ENCODE data around the gene PC. TPM values are rescaled to one million over a fixed set of nuclear protein-coding genes. Genes with fewer than 3 reads are reported as not detected.

Gene PC
- total RNA-seq, 4 donors from 2014 or later = 13.5 to 43.0 (median 27.5) TPM

DNA sequence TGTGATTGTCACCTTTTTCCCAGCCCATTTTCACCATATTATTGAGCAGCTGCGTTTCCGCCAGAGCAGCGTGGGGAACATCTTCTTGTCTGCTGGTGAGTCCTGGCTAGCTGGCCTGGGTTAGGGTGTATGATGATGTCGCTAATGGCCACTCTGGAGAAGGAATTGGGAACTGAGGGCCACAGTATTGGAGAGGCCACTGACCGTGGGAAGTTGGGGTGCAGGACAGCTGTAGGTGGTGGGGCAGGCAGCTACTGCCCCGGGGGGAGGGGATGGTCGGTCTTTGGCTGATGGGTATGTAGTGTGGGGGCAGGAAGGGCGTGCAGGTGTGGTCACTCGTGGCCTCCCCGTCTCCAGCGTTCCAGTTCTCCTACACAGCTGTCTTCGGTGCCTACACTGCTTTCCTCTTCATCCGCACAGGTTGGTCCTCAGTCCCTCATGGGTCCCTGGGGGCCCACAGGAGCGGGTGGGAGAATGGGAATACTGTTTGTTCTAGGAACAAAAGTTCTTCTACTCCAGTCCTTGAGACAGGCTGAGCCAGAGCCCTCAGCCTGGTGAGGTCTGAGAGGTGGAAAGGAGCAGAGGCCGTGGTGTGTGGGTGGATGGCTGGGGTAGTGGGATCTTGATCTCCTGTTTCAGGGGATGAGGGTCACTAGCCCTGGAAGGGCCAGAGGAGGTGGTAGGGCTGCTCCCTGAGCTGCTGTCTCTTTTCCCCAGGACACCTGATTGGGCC is 112.9 kb downstream of the PC start:
- DNase-seq = no peak
- Histone ChIP-seq H3K27ac (no peak overlapping the region), H3K4me3 (no peak overlapping the region), H3K36me3 (peaks cover 0 to 69% (median 0%) of the 10 kb centered on the region in 3 donors), H3K9me3 (no peaks in the 10 kb centered on the region), H3K27me3 (no peaks in the 10 kb centered on the region), H3K4me1 (peaks cover 25 to 68% (median 33%) of the 10 kb centered on the region in 3 donors)
- WGBS, 2 donors = 88 to 96% methylated on average over 4 to 7 of the region's 15 CpGs
- intact Hi-C loops (cut with DNase I) = no loop called here
- TF ChIP-seq, protein P1, sequence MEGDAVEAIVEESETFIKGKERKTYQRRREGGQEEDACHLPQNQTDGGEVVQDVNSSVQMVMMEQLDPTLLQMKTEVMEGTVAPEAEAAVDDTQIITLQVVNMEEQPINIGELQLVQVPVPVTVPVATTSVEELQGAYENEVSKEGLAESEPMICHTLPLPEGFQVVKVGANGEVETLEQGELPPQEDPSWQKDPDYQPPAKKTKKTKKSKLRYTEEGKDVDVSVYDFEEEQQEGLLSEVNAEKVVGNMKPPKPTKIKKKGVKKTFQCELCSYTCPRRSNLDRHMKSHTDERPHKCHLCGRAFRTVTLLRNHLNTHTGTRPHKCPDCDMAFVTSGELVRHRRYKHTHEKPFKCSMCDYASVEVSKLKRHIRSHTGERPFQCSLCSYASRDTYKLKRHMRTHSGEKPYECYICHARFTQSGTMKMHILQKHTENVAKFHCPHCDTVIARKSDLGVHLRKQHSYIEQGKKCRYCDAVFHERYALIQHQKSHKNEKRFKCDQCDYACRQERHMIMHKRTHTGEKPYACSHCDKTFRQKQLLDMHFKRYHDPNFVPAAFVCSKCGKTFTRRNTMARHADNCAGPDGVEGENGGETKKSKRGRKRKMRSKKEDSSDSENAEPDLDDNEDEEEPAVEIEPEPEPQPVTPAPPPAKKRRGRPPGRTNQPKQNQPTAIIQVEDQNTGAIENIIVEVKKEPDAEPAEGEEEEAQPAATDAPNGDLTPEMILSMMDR (IDR thresholded peaks at IDR 0.05) = no peak
- TF ChIP-seq POLR2A (IDR thresholded peaks at IDR 0.05) = no peak

DNA sequence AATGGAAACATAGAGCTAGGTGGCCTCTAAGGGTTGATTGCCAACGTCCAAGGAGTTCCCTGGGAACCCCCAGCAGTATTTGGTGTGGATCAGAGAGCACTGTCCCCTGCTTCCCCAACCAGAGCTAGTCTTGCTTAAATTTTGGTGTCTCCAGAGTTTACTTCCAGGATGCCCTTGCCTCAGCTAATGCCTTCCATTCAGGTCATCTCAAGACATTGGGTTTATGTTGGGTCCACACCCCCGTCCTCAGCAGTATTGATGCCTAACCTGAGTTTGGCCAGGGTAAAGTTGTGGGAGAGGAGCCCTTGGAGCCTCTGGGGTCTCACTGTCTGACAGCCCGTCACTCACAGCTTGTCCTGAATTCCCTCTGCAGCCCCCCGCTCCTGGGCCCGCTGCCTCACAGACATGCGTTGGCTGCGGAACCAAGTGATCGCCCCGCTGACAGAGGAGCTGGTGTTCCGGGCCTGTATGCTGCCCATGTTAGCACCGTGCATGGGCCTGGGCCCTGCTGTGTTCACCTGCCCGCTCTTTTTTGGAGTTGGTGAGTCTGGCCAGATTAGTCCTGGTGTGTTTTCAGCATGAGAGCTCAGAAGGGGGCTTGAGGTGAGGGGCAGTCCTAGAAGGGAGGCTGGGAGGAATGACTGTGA is 113.6 kb downstream of the PC start:
- intact Hi-C loops (cut with DNase I) = no loop called here
- TF ChIP-seq, protein P1 (IDR thresholded peaks at IDR 0.05) = no peak
- no peak for TF ChIP-seq POLR2A (IDR thresholded peaks at IDR 0.05)
- no peaks in the 10 kb centered on the region for H3K9me3 ChIP-seq
- WGBS, 2 donors = 75 to 89% methylated on average over 2 to 3 of the region's 12 CpGs
- H3K27me3 ChIP-seq = no peaks in the 10 kb centered on the region
- peaks cover 25 to 73% (median 34%) of the 10 kb centered on the region in 3 donors for H3K4me1 ChIP-seq
- no peak for DNase-seq
- peaks cover 0 to 69% (median 0%) of the 10 kb centered on the region in 3 donors for H3K36me3 ChIP-seq
- peak overlapping the region in 2 of 4 donors; percentile 81 to 94 for H3K4me3 ChIP-seq
- H3K27ac ChIP-seq = peak overlapping the region in 3 of 4 donors; percentile 95 to 100 (median 99)

DNA sequence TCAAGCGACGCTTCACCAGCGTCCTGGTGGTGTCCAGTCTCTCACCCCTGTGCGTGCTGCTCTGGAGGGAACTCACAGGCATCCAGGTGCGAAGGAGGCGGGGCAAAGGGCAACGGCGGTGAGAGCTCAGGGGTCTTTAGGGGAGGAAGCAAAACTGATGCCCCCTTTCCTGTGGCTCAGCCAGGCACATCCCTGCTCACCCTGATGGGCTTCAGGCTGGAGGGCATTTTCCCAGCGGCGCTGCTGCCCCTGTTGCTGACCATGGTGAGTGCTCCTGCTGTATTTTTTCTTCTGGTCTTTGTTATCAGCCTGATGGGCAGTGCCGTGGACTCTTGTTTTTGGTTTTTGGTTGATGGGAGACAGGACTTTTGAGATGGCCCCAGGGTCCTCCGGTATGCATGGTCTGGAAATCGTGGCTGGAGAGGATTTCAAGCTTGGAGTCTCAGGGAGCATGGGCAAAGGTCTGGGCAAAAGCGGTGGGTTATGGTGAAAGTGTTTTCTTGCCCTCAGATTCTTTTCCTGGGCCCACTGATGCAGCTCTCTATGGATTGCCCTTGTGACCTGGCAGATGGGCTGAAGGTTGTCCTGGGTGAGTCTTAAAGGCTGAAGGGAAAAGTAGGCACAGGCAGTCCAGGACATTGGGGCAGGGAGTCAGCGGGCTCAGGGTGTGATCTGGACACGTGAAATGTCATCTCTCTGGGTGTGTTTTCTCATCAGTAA is 114.2 kb downstream of the PC start:
- peaks cover 0 to 69% (median 0%) of the 10 kb centered on the region in 3 donors for H3K36me3 ChIP-seq
- peaks cover 25 to 77% (median 34%) of the 10 kb centered on the region in 3 donors for H3K4me1 ChIP-seq
- H3K27me3 ChIP-seq = no peaks in the 10 kb centered on the region
- H3K9me3 ChIP-seq = no peaks in the 10 kb centered on the region
- 17 to 24% methylated on average over 6 to 9 of the region's 16 CpGs for WGBS, 2 donors
- peak overlapping the region; percentile 71 to 94 (median 78) for H3K4me3 ChIP-seq
- TF ChIP-seq, protein P1 (IDR thresholded peaks at IDR 0.05) = no peak
- TF ChIP-seq POLR2A (IDR thresholded peaks at IDR 0.05) = no peak
- intact Hi-C loops (cut with DNase I) = no loop called here
- peak overlapping the region; percentile 95 to 100 (median 99) for H3K27ac ChIP-seq
- DNase-seq = no peak

DNA sequence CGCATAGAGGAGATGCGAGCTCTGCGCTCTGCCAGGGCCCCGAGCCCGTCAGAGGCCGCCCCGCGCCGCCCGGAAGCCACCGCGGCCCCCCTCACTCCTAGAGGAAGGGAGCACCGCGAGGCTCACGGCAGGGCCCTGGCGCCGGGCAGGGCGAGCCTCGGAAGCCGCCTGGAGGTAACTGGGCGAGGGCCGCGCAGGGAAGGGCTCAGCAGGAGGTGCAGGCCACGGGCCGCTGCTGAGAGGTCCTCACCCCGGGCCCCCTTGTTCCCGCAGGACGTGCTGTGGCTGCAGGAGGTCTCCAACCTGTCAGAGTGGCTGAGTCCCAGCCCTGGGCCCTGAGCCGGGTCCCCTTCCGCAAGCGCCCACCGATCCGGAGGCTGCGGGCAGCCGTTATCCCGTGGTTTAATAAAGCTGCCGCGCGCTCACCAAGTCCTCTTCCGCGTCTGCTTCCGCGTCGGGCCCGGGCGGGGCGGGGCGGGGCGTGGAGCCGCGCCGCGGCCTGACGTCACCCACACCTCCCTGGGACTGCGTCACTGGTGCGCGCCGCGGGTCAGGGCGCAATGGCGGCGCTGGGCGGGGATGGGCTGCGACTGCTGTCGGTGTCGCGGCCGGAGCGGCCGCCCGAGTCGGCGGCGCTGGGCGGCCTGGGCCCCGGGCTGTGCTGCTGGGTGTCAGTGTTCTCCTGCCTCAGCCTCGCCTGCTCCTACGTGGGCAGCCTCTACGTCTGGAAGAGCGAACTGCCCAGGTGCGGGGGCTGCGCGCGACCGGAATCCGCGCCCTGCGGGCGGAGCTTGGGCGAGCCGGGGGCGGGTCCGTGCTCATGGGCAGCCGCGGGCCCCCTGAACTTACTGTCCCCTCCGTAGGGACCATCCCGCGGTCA is 115.0 kb downstream of the PC start, which contains the start of gene RCE1:
Gene RCE1, plus strand, starts transcription at position 546 of the 880 bp plus-strand sequence. Its CDS starts 15 bp downstream, at position 561.
- intact Hi-C loops (cut with DNase I) = no loop called here
- TF ChIP-seq POLR2A (IDR thresholded peaks at IDR 0.05) = peak in 3 of 4 donors; percentile 85 to 96 (median 94)
- TF ChIP-seq, protein P1 (IDR thresholded peaks at IDR 0.05) = no peak
- peaks cover 25 to 77% (median 34%) of the 10 kb centered on the region in 3 donors for H3K4me1 ChIP-seq
- H3K27ac ChIP-seq = peak within 1 kb of the TSS; percentile 95 to 100 (median 99)
- H3K27me3 ChIP-seq = no peaks in the 10 kb centered on the region
- H3K36me3 ChIP-seq = peaks cover 0 to 69% (median 3%) of the 10 kb centered on the region in 3 donors
- DNase-seq = peak; percentile 56
- no peaks in the 10 kb centered on the region for H3K9me3 ChIP-seq
- WGBS, 2 donors = 0% methylated on average over 1 of the region's 98 CpGs; no CpG with 5 or more reads in 1 of the 2 donors
- H3K4me3 ChIP-seq = peak within 1 kb of the TSS; percentile 71 to 94 (median 78)
